NCI-H1694 treated with DMSO at 0.1 percent for 48 hours (cell line): ENCODE results near the gene ADORA1.

Source experiments
- DNase-seq: peaks from one replicate; lab custom pipeline; 2025; lab: John Stamatoyannopoulos, UW

ADORA1 gene

GRCh38 chr1:203158423-203158822, 30.9 kb downstream of the ADORA1 start:
- no peak for DNase-seq

DNA sequence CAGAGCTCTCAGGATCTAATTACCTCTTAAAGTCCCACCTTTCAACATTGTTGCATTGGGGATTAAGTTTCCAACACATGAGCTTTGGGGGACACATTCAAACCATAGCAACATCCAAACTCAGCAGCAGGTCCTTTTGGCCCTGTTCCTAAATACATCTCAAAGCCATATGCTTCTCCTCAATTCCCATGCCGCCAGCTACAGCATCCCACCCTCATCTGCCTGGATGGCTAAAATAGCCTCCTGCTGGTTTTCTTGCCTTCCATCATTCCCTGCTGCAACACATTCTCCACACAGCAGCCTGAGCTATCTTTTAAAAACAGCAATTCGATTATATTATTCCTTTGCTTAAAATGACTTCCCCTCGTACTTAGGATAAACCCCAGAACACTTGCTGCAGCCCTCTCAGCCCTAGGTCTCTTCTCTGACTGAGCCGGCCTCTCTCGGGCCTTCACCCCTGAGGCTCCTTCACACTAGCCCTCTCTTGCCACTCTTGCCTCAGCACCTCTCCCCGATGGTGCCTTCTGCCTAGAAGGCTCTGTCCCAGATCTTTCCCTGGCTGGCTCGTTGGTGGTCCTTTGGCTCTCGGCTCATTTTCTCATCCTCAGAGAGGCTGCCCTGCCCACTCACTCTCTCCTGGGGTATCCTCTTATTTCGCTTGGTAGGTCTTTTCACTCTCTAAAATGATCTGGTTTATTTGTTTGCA, 31.6 kb downstream of the ADORA1 start:
- peak; percentile 95 for DNase-seq

- DNase-seq, result no peak
Observed at GRCh38 chr1:203159844-203160243, 32.3 kb downstream of the ADORA1 start.

GRCh38 chr1:203161175-203161574, 33.6 kb downstream of the ADORA1 start:
- no peak for DNase-seq

DNA sequence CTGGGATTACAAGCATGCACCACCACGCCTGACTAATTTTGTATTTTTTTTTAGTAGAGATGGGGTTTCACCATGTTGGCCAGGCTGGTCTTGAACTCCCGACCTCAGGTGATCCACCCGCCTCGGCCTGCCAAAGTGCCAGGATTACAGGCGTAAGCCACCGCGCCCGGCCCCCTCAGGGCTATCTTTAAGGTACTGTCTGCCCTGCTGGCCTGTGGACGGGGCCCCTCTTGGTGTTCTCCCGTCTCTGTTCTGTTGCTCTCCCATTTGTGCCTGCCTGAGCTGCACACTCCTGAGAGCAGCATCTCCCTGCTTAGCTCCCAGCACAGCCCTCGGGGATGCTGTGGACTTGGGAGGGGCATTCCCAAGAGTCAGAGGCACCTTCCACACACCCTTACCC, 34.2 kb downstream of the ADORA1 start:
- DNase-seq, result no peak

GRCh38 chr1:203162403-203162802, 34.9 kb downstream of the ADORA1 start:
- DNase-seq, result no peak

DNA sequence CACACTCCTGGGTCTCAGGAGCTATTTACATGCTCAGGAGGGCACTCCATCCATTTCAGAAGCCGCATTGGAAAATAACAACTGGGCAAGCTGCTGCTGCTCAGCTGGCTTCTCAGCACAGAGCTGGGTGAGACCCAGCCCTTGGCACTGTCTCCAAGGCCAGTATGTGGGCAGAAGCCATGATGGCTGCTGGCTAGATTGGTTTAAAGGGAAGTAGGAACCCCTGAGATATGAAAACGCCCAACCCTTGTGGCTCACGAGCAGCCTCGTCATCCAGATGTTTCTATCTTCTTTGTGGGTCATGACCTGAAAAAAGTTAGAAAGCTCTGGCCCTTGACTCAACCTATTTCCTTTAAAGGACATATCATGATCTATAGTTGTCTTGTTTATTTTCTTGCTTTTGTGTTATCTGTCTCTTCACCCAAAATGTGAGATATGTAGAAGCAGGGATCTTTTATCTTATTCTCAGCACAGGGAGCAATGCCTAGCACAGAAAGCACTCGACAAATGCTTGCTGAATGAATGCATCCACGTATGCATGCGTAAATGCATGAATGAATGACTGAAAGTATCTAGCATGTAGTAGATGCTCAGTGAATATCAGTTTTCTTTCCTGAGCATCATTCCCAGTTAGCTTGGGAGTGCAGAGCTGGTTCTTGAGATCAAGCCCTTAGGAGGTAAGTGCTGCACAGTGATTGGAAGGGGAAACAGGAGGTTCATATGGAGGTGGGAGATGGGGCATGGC, 36.5 kb downstream of the ADORA1 start:
- no peak for DNase-seq

DNA sequence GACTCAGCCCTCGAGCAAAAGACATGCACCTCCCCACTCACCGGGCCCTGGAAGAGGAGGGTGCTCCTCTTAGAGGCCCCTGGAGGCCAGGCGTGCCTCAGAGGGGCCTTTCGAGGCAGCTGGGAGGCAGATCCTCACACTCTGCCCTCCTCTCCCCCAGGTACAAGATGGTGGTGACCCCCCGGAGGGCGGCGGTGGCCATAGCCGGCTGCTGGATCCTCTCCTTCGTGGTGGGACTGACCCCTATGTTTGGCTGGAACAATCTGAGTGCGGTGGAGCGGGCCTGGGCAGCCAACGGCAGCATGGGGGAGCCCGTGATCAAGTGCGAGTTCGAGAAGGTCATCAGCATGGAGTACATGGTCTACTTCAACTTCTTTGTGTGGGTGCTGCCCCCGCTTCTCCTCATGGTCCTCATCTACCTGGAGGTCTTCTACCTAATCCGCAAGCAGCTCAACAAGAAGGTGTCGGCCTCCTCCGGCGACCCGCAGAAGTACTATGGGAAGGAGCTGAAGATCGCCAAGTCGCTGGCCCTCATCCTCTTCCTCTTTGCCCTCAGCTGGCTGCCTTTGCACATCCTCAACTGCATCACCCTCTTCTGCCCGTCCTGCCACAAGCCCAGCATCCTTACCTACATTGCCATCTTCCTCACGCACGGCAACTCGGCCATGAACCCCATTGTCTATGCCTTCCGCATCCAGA, 37.7 kb downstream of the ADORA1 start:
- no peak for DNase-seq

DNA sequence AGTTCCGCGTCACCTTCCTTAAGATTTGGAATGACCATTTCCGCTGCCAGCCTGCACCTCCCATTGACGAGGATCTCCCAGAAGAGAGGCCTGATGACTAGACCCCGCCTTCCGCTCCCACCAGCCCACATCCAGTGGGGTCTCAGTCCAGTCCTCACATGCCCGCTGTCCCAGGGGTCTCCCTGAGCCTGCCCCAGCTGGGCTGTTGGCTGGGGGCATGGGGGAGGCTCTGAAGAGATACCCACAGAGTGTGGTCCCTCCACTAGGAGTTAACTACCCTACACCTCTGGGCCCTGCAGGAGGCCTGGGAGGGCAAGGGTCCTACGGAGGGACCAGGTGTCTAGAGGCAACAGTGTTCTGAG, 38.3 kb downstream of the ADORA1 start:
- no peak for DNase-seq

DNA sequence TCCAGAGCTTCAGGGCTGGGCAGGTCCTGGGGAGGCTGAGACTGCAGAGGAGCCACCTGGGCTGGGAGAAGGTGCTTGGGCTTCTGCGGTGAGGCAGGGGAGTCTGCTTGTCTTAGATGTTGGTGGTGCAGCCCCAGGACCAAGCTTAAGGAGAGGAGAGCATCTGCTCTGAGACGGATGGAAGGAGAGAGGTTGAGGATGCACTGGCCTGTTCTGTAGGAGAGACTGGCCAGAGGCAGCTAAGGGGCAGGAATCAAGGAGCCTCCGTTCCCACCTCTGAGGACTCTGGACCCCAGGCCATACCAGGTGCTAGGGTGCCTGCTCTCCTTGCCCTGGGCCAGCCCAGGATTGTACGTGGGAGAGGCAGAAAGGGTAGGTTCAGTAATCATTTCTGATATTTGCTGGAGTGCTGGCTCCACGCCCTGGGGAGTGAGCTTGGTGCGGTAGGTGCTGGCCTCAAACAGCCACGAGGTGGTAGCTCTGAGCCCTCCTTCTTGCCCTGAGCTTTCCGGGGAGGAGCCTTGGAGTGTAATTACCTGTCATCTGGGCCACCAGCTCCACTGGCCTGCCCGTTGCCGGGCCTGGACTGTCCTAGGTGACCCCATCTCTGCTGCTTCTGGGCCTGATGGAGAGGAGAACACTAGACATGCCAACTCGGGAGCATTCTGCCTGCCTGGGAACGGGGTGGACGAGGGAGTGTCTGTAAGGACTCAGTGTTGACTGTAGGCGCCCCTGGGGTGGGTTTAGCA, 38.8 kb downstream of the ADORA1 start:
- no peak for DNase-seq

DNA sequence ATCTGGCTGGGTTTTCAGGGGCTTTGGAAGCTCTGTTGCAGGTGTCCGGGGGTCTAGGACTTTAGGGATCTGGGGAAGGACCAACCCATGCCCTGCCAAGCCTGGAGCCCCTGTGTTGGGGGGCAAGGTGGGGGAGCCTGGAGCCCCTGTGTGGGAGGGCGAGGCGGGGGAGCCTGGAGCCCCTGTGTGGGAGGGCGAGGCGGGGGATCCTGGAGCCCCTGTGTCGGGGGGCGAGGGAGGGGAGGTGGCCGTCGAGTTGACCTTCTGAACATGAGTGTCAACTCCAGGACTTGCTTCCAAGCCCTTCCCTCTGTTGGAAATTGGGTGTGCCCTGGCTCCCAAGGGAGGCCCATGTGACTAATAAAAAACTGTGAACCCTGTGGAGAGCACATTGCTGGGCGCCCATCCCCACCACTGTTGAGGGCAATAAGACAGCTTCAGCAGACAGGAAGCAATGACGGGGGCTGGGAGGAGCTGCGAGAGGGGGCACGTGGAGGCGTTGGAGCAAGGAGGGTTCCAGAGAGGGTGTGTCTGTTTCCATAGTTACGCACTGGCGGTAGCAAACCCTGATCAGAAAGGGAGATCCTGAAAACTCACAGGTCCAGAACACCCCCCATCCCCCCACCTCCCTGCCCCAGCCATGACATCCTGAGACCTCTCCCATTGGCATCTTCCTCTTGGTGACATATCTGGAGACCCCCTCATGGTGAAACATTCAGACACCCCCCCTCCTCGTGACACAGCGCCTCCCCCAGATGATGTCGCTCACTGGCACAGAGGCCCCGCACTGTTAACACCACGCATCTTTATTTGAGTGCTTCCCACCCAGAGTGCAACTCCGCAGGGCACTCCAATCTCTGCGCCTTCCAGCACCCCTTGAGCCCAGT, 39.7 kb downstream of the ADORA1 start:
- no peak for DNase-seq

GRCh38 chr1:203167913-203168200, 40.3 kb downstream of the ADORA1 start:
- no peak for DNase-seq

DNA sequence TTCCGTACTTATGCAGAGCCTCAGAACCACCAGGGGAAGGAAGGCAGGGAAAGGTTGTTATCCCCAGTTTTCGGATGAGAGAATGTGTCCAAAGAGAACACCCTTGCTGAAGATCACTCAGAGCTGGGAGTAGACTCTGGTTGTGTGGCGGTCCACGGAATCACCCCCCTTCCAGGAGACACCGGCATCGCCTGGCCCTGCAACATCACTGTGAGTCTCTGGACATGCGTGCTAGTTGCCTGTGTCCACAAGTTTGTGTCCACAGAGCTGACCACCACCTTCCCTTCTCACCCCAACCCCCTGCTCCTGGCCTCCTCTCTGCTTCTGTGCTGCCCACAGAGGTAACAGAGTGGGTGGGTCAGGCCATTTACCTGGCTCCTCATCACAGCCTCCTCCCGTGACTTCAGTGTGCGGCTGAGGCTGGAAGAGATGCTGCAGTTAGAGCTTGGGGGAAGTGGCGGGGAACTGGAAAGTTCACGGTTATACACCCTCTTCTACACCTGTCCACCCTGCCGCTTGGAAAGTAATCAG, 40.8 kb downstream of the ADORA1 start:
- DNase-seq, result no peak

- DNase-seq, result no peak
Observed at GRCh38 chr1:203168991-203169390, 41.5 kb downstream of the ADORA1 start.

GRCh38 chr1:203169770-203170520, 42.4 kb downstream of the ADORA1 start:
- no peak for DNase-seq

DNA sequence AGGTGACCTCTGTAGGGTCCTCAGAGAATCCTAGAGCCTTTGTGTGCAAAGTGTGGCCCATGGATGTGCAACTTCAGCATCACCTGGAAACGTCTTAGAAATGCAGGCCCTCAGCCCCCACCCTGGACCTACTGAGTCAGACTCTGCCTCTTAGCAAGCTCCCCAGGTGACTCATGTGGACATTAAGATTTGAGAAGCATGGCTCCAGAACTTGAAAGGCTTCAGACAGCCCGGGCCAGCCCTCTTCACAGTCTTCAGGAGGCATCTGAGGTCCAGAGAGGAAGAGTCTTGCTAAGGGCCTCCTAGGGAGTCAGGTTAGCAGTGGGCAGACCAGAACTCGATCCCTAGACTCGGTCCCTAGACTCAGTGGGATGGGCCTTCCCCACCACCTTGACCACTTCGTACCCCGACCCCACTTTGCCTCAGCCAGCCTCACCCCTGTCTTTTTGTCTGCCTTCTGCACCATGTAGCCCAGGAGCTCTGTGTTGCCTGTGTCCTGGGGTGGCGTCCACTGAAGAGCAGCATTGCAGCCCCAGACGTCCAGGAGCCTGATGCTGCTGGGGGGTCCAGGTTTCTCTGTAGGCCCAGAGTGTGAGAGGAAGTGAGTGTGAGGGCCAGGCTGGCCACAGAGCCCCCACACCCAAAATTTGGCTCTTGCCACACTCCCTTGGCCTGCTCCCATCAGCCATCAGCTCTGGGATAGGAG, 43.3 kb downstream of the ADORA1 start:
- DNase-seq, result no peak

DNA sequence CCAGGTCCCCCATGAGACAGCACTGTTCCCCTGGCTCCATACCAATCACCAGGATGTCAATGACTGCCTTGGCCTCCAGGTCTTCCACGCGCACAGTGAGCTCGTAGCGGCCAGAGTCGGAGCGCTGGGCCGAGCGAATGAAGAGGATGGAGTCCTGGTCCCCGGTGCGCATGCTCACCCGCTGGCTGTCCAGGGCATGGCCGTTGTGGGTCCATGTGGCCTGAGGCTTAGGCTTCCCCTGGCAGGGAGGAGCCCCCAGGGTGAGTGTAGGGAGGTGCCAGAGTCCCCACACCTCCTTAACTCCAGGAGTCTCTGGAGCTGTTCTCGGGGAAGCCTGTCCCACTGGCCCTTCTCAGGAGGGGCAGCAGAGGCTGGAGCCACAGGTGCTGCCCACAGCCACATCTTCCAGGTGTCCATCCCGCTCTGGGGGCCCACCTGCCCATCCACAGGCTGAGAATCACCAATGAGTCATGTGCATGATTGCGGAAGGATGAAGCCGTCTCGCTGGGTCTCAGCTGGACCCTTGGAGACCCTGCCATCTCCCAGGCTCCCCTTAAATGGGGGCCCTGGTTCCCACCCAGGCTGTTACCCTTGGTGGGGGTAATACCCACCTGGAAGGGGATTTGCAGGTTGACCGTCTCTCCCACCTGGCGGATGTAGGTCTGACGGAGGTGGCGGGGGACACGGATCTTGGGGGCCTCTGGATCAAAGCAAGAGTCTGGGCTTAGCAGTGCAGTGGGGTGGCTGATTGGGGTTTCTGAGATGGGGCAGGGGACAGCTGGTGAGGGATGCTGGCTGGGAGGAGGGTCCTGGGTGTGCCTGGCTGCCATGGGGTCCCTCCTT, 44.0 kb downstream of the ADORA1 start:
- no peak for DNase-seq

- peak; percentile 59 for DNase-seq
Observed at GRCh38 chr1:203172184-203173010, 44.9 kb downstream of the ADORA1 start.
